ENCODE results near the gene ENTPD6. TPM values are rescaled to one million over a fixed set of nuclear protein-coding genes. Genes with fewer than 3 reads are reported as not detected.

Gene ENTPD6
- total and polyA plus RNA-seq, 2 of the 4 experiments (the other 2 are of a cell fraction), result 61.1 to 98.6 TPM

GRCh38 chr20:25259788-25260254 lies 64.3 kb downstream of the ENTPD6 start:
- DNase-seq (no peak), ATAC-seq (ENCODE audit: low read depth) (no peak)
- H4K5ac ChIP-seq (ENCODE audit: low read depth, low read length), result no peak overlapping the region
- no peak overlapping the region for H2AK5ac ChIP-seq (ENCODE audit: low read depth, low read length)
- in situ Hi-C loops (cut with MboI; ENCODE audit: low sequenced_read_pairs) (loop anchor here (10.0 to 25.0 kb wide), 6 partner anchors 45 to 1623 kb away; partner anchors contain the start of genes APMAP, CST3 and ENTPD6), dilution Hi-C loops (cut with HindIII; ENCODE audit: low sequenced_read_pairs, unreplicated experiment) (no loop called here), intact Hi-C loops (cut with micrococcal nuclease) (no loop called here)
- H2AK9ac ChIP-seq (replicated peaks; ENCODE audit: low read depth, low read length, poor library complexity), result no peak overlapping the region
- H3K18ac ChIP-seq (ENCODE audit: low read depth, low read length), result no peak overlapping the region
- no peak overlapping the region for H2BK120ac ChIP-seq (ENCODE audit: low read depth, low read length)
- H3K4me3 ChIP-seq (ENCODE audit: insufficient read depth, low read depth, low read length), result no peak overlapping the region
- H2AFZ ChIP-seq (replicated peaks; ENCODE audit: low read length, poor library complexity), result no peak overlapping the region
- H3K36me3 ChIP-seq (ENCODE audit: control insufficient read depth, insufficient read depth, low read length), result peaks cover 24% of the 10 kb centered on the region
- no peak overlapping the region for H4K91ac ChIP-seq (ENCODE audit: insufficient read depth, low read depth, low read length)
- no peaks in the 10 kb centered on the region for H3K27me3 ChIP-seq (ENCODE audit: control insufficient read depth, insufficient read depth, low read length)
- no peak for TF ChIP-seq RFX5 (IDR thresholded peaks at IDR 0.05; ENCODE audit: low read depth, low read length)
- TF ChIP-seq MAFK (IDR thresholded peaks at IDR 0.05; ENCODE audit: low read depth, low read length), result no peak
- TF ChIP-seq POLR2A (IDR thresholded peaks at IDR 0.05; ENCODE audit: low read depth, low read length), result no peak
- no peak for TF ChIP-seq CTCF (conservative IDR thresholded peaks at IDR 0.05; ENCODE audit: low read depth, low read length)
- TF ChIP-seq ELK1 (IDR thresholded peaks at IDR 0.05; ENCODE audit: borderline replicate concordance, low read depth, low read length), result no peak
- no peak for TF ChIP-seq FOS (IDR thresholded peaks at IDR 0.05; ENCODE audit: low read depth, low read length)
- TF ChIP-seq CHD1 (IDR thresholded peaks at IDR 0.05; ENCODE audit: low read depth, low read length), result no peak
- TF ChIP-seq MAZ (IDR thresholded peaks at IDR 0.05; ENCODE audit: borderline replicate concordance, low read depth, low read length), result no peak
- no peak for TF ChIP-seq BHLHE40 (IDR thresholded peaks at IDR 0.05; ENCODE audit: low read depth, low read length)
- no peak for TF ChIP-seq CEBPB (IDR thresholded peaks at IDR 0.05; ENCODE audit: low read depth, low read length)
- no peak for TF ChIP-seq USF2 (IDR thresholded peaks at IDR 0.05; ENCODE audit: low read depth, low read length)
- no peak for TF ChIP-seq SMC3 (IDR thresholded peaks at IDR 0.05; ENCODE audit: low read depth, low read length)
- no peak for TF ChIP-seq RCOR1 (IDR thresholded peaks at IDR 0.05; ENCODE audit: insufficient replicate concordance, low read length)
- TF ChIP-seq MXI1 (IDR thresholded peaks at IDR 0.05; ENCODE audit: borderline replicate concordance, low read depth, low read length), result no peak
- no peak overlapping the region for H2BK20ac ChIP-seq (ENCODE audit: low read depth, low read length)
- BruUV-seq (replicated peaks), result no TSS peak
- H3K27ac ChIP-seq (ENCODE audit: insufficient read depth, low read length), result no peak overlapping the region
- H3K14ac ChIP-seq (replicated peaks; ENCODE audit: low read depth, low read length), result no peak overlapping the region
- H3K9ac ChIP-seq (ENCODE audit: low read depth, low read length), result no peak overlapping the region
- H3K56ac ChIP-seq (ENCODE audit: extremely low read depth, insufficient read depth, low read length), result no peak overlapping the region
- CTCF ChIA-PET, result no interaction called here
- peaks cover 28 to 55% of the 10 kb centered on the region in 2 experiments for H3K79me1 ChIP-seq (ENCODE audit: low read depth in 1 of 2, low read length in 2 of 2)
- H3K23ac ChIP-seq (ENCODE audit: low read depth, low read length), result no peak overlapping the region
- H3K9me1 ChIP-seq (ENCODE audit: insufficient read depth, low read length), result peaks cover 22% of the 10 kb centered on the region; the same call in 1 of the 2 replicates
- peaks cover 5% of the 10 kb centered on the region for H3K4me1 ChIP-seq (ENCODE audit: control insufficient read depth, insufficient read depth, low read length)
- H2BK15ac ChIP-seq (ENCODE audit: low read depth, low read length), result no peak overlapping the region
- no peak overlapping the region for H3K4ac ChIP-seq (ENCODE audit: low read depth, low read length)
- no peak overlapping the region for H2BK5ac ChIP-seq (ENCODE audit: low read depth, low read length, poor library complexity, severe bottlenecking)
- H3K9me3 ChIP-seq (ENCODE audit: control insufficient read depth, insufficient read depth, low read length), result no peaks in the 10 kb centered on the region
- POLR2A ChIA-PET (ENCODE audit: unreplicated experiment), result no interaction called here
- no peak overlapping the region for H4K8ac ChIP-seq (ENCODE audit: low read depth in 2 of 2, low read length in 2 of 2)
- no CpG with 5 or more reads among the region's 9 CpGs for WGBS, 2 experiments (ENCODE audit: extremely low coverage in 2 of 2, insufficient read length in 1 of 2)
- H3K4me2 ChIP-seq (ENCODE audit: low read depth, low read length), result no peak overlapping the region
- H4K20me1 ChIP-seq (ENCODE audit: insufficient read depth, low read length), result peaks cover 49% of the 10 kb centered on the region

Measured in IMR-90 (cell line).